SHP77 treated with DMSO at 0.1 percent for 48 hours (cell line): ENCODE results near the gene STARD3NL.
"Not testable (repeated sequence)": the region's sequence is repeated elsewhere in the genome, so short reads cannot be mapped to it uniquely, and the experiment has no call there.

Experiments used
- DNase-seq: peaks from one replicate; lab custom pipeline; 2025; lab: John Stamatoyannopoulos, UW

The STARD3NL gene

DNA sequence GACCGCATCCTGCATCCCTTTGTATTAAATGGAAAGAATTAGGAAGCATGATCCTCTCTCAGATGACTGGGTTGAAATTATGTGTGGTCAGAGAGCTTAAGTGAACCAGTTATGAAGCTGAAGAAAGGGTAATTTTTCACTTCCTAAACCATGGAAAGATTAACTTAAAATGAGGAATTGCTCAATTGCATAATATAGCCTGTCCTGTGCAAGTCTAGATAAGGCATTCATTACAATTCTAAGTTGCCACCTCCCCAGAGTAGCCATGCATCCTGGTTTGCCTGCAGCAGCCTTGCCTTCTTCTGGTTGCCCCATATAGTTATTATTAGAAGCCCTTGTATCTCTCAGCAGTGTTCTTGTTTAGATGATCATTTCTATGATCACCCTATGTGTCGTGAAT lies 45.3 kb downstream of the STARD3NL start:
- DNase-seq, result no peak

DNA sequence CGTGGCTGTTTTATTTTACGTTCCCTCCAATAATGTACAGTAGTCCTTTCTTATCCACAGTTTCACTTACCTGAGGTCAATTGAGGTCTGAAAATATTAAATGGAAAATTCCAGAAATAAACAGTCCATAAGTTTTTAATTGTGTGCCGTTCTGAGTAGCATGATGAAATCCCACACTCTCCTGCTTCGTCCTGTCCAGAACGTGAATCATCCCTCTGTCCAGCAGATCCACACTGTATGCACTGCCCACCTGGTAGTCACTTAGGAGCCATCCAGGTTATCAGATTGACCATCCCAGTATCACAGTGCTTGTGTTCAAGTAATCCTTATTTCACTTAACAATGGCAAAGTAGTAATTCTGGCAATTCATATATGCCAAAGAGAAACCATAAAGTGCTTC lies 46.3 kb downstream of the STARD3NL start:
- no peak for DNase-seq

DNA sequence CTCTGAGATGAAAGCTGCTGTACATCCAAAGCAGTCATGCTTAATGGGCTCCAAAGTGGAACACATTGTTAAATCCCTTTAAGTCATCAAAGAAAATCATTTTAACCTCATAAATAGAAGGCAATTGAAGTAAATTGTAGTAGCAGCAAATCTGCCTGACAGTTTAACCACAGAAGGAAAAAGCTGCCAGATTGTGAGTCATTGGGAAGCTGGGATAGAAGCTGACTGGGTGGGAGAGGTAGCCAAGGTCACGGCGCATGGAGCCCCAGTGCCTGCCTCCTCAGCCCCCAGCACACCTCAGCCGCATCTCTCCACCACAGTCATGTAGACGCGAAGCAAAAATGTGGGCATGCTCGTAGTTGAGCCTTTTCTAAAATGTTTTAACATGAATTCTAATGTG lies 51.3 kb downstream of the STARD3NL start:
- DNase-seq, result no peak

DNA sequence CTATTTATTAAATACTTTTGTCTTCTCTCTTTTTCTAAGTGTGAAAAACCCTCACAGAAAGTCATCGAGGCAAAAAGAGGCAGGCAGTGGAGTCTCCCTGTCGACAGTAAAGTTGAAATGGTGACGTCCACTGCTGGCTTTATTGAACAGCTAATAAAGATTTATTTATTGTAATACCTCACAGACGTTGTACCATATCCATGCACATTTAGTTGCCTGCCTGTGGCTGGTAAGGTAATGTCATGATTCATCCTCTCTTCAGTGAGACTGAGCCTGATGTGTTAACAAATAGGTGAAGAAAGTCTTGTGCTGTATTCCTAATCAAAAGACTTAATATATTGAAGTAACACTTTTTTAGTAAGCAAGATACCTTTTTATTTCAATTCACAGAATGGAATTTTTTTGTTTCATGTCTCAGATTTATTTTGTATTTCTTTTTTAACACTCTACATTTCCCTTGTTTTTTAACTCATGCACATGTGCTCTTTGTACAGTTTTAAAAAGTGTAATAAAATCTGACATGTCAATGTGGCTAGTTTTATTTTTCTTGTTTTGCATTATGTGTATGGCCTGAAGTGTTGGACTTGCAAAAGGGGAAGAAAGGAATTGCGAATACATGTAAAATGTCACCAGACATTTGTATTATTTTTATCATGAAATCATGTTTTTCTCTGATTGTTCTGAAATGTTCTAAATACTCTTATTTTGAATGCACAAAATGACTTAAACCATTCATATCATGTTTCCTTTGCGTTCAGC lies 52.0 kb downstream of the STARD3NL start:
- DNase-seq, result no peak

DNA sequence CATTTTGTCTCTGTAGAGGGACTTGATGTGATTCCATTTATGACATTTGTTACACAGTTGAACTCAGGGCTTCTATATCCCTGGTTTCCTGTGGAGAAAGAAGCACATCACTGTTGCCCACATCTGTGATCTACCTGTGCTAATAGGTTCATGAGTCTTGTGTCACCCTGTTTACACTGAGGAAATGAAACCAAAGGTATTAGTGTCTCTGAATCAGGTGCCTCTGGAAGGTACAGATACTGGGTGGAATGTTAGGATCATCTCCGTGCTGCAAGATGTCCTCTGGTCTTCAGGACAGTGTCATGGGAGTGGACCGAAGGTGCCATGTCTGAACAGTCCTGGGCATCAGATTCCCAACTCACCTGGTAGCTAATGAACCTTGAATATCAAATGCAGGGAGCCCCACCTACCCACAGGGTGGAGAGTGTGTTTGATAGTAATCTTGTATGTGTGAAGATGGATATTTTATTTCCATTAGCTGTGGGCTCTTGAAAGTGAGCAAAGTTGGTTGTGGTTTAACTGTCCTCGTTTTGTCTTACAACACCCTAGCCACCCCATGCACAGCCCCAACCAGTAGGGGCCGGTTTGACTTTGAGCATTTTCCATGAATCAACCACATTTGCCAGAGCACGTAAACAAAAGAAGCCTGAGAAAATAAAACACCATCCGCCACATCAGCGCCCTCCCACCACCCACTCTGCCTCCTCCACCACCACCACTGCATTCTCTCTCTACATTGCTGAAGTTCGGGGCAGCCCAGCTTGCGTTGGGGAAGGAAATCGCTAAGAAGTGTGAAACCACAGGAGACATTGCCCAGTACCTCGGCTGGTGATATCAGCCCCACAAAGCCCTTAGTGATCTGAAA lies 54.7 kb downstream of the STARD3NL start:
- DNase-seq, result no peak

DNA sequence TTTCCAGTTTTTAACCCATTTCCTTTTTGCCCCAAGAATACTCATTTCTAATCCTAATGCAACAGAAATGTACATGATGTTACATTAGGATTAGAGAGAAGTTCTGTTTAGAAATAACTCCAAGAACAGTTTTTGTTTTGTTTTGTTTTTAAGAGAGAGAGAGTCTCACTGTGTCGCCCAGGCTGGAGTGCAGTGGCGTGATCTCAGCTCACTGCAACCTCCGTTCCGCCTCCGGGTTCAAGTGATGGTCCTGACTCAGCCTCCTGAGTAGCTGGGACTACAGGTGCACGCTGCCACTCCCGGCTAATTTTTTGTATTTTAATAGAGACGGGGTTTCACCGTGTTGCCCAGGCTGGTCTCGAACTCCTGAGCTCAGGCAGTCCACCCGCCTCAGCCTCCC lies 56.7 kb downstream of the STARD3NL start:
- DNase-seq, result not testable (repeated sequence)

DNA sequence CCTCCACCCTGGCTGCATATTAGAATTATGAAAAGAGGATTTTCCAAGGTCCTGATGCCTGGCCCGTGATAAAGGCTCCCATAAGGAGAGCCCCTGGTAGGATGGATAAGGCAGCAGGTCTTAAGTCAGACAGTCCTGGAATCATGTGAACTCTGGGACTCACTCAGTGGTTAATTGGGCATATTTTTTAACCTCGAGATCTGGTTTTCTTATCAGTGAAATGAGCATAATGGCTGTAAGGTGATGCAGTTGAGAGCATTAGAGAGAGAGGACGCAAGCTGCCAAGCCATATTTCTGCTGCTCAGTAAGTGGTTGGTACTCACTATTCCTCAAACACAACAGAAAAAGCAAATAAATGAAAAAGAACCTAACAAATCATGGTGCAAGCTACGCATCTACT lies 57.6 kb downstream of the STARD3NL start:
- no peak for DNase-seq

DNA sequence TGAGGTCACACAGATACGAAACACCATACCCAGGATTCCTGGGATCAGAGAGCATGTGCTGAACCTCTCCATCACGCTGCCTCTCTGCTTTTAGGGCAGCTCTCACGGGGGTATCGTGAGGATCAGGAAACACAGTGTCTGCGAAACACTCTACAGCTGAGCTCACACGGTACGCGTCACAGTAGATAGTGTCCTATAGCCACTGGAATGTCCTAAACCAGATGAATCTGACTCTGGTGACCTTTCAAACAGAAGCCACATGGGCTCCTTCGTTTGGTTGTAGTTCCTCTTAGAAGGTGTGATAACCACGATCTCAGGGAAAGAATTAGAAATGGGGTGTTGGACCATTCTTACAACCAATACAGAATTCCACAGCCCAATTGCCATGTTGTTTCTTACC lies 61.1 kb downstream of the STARD3NL start:
- not testable (repeated sequence) for DNase-seq

DNA sequence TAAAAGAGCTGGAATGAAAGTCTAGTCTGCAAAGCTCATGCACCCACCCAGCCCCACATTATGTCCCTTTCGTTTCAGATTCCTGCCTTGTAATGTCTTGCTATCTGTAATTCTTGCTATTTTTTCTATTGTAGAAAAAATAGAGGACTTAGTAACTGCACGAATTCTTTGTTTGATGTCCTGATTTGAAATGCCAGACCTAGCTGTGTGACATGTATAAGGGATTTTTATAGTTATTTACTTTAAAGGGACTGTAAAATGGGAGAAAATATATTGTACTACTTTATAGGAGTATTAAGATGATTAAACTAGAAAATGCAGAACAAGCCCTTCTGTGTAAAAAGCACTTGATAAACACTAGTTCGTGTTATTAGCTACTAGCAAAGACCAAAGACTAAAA lies 63.0 kb downstream of the STARD3NL start:
- no peak for DNase-seq

DNA sequence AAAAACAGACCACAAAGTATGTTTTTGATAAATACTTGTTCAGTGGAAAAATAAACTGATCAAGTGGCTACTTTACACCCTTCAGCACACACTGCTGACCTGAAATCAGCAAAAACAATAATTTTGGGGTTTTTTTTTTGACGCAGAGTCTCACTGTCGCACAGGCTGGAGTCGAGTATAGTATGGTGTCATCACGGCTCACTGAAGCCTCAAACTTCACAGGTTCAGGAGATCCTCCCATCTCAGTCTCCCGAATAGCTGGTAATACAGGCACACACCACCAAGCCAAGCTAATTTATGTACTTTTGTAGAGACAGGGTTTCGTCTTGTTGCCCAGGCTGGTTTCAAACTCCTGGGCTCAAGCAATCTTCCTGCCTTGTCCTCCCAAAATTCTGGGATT lies 64.8 kb downstream of the STARD3NL start:
- no peak for DNase-seq

DNA sequence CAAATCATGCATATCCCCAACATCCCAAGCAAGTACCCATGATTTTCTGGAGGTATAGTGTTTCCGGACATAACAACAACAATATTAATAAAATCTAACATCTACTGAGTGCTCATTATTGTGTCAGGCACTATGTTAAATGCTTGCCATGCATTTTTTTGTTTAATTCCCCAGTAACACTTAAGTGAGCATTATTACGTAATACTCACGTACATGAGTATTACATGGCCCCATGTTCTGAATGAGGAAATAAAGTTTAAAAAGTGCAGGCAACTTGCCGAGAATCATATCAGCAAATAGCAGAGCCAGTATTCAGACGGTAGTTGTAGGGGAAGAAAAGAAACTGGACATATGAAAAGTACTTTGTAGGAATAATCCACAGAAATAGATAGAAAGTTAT lies 65.3 kb downstream of the STARD3NL start:
- DNase-seq, result not testable (repeated sequence)

DNA sequence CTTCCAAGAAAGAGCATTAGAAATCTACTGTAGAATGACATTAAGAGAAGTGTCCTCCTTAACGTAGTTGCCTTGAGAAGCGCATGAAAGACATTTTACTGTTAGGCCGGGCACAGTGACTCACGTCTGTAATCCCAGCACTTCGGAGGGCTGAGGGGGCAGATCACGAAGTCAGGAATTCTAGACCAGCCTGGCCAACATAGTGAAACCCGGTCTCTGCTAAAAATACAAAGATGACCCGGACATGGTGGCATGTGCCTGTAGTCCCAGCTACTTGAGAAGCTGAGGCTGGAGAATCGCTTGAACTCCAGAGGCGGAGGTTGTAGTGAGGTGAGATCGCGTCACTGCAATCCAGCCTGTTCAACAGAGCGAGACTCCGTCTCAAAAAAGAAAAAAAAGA lies 66.5 kb downstream of the STARD3NL start:
- DNase-seq, result no peak

DNA sequence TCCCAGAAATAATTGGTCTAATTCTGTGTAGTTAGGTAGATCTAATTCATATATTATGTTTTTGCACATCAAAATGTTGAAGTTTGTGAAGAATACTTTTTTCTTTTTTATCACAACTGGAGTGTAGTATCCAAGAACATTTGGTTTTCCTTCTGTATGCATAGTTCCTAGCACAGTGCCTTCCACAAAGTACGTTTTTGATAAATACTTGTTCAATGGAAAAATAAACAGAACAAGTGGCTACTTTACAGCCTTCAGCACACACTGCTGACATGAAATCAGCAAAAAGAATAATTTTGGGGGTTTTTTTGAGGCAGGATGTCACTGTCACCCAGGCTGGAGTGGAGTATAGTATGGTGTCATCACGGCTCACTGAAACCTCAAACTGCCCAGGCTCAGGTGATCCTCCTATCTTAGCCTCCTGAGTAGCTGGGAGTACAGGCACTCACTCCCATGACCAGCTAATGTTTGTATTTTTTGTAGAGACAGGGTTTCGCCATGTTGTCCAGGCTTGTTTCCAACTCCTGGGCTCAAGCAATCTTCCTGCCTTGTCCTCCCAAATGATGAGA lies 67.4 kb downstream of the STARD3NL start:
- no peak for DNase-seq

DNA sequence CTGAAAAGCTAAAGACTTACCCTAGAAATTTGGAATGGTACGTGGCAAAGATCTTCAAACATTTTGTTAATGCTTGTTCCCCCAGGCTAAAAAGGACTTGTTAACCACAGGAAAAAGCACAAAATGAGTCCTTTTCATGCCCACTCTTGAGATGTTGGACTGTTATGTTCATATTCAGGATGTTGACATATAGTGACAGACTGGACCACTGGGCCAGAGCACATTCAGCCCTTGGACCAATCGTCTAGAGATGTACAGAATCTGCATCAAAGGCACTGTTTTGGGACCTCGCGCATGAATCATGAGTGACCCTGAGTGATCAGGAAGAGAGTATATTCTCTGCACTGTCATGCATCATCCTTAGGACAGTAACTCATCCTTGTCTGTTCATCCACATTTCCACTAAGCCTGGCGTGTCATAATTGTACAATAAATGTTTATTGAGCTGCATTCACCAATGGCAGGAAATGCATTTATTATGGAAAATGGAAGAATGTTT lies 70.1 kb downstream of the STARD3NL start:
- DNase-seq, result no peak

DNA sequence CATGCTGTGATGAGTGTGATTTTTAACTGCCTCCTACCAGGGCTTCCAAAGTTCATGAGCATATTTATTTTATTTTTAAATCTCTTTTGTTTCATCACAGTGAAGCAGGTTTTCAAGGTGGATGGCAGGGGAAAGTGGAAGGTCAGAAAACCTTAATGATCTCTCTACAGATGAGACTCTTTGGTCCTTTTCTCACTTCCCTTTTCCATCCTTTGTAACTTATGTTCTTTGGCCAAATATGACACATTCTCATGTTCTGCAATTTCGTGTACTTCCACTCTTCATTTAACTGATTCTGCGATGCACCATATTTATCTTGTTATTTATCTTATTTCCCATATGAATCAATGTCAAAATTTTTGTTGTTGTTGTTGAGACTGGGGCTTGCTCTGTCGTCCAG lies 71.8 kb downstream of the STARD3NL start:
- not testable (repeated sequence) for DNase-seq

DNA sequence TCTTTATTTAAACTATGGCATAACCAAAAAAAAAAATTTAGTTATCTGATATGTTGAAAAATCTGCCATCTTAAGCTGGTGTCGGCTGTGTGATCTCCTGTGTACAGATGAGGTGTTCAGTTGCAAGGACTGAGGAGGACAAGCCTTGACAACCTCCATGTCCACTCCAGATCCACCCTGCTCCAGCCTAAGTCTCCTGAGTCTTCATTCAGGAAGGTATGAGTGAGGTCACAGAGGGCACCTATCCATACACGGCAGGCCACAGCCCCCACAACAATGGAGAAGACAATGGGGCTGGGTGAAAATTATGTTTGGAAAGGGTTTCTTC lies 79.3 kb downstream of the STARD3NL start:
- DNase-seq, result no peak

DNA sequence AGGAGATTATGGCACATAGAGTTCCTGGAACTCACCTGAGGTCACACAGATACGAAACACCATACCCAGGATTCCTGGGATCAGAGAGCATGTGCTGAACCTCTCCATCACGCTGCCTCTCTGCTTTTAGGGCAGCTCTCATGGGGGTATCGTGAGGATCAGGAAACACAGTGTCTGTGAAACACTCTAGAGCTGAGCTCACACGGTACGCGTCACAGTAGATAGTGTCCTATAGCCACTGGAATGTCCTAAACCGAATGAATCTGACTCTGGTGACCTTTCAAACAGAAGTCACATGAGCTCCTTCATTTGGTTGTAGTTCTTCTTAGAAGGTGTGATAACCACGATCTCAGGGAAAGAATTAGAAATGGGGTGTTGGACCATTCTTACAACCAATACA lies 81.1 kb downstream of the STARD3NL start:
- not testable (repeated sequence) for DNase-seq

DNA sequence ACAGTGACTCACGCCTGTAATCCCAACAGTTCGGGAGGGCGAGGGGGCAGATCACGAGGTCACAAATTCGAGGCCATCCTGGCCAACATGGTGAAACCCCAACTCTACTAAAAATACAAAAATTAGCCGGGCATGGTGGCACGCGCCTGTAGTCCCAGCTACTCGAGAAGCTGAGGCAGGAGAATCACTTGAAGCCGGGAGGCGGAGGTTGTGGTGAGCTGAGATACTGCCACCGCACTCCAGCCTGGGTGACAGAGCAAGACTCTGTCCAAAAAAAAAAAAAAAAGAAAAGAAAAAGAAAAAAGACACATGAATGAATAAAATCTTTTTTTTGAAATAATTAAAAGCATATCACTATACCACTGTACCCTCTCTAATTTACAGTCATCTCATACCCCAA lies 83.6 kb downstream of the STARD3NL start:
- DNase-seq, result not testable (repeated sequence)

DNA sequence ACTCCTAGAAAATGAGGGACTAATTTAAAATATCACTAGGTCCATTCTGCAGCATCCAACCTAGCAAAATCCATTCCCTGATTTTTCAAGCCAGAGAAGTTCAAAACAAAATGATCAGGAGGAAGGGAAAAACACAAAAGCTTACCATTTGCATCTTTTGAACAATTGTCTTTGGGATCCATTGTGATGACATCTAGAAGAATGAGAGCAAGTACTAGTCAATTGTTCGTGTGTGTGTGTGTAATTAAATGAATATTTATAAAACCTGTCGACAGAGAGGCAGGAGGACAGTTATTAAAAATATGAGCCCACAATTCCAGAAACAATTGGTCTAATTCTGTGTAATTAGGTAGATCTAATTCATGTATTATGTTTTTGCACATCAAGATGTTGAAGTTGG lies 84.0 kb downstream of the STARD3NL start:
- DNase-seq, result not testable (repeated sequence)

DNA sequence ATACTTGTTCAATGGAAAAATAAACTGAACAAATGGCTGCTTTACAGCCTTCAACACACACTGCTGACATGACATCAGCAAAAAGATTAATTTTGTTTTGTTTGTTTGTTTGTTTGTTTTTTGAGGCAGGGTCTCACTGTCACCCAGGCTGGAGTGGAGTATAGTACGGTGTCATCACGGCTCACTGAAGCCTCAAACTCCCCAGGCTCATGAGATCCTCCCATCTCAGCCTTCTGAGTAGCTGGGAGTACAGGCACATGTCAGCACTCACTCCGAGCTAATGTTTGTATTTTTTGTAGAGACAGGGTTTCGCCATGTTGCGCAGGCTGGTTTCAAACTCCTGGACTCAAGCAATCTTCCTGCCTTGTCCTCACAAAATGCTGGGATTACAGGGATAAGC lies 84.5 kb downstream of the STARD3NL start:
- DNase-seq, result no peak

DNA sequence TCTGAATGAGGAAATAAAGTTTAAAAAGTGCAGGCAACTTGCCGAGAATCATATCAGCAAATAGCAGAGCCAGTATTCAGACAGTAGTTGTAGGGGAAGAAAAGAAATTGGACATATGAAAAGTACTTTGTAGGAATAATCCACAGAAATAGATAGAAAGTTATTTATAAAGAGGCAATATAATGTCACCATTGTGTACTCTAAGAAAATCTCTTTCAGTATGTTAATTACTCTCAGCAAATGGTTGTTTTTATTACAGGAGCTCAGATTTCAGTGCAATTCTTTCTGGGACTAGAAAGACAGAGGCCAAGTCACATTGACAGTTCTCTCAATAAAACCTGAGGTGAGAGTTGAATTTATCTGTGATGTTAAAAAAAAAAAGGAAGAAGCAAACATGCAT lies 85.2 kb downstream of the STARD3NL start:
- DNase-seq, result not testable (repeated sequence)

DNA sequence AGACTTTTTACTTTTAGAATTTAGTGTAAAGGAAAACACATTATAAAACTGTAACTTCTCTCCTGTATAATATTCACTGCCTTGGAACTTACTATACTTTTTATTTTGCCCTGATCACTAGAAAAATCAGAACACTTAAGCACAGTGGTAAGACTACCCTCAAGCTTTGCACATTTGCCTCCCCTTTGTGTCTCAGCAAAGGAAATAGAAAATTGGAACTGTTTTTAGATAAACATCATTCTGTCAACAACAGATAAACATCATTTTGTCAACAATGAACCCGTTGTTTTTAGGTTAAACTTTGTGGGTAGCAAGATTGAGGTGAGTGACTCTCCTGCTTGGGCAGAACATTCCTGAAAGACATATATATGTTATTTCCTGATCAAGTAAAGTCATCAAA lies 86.6 kb downstream of the STARD3NL start:
- not testable (repeated sequence) for DNase-seq

DNA sequence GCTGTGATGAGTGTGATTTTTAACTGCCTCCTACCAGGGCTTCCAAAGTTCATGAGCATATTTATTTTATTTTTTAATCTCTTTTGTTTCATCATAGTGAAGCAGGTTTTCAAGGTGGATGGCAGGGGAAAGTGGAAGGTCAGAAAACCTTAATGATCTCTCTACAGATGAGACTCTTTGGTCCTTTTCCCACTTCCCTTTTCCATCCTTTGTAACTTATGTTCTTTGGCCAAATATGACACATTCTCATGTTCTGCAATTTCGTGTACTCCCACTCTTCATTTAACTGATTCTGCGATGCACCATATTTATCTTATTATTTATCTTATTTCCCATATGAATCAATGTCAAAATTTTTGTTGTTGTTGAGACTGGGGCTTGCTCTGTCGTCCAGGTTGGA lies 87.9 kb downstream of the STARD3NL start:
- not testable (repeated sequence) for DNase-seq
